Hepatocyte (in vitro differentiated cells): ENCODE measurements around the gene MT1G.

Experiments
- EZH2 ChIP-seq: fragments of 200-600 bp; sonication (generic); IDR thresholded peaks from 2 replicates; pipeline ENCODE4 v1.6.1; 2016; ENCODE audit warnings: antibody characterized with exemption, mild to moderate bottlenecking, borderline replicate concordance
- TF ChIP-seq, protein P1 (sequence below): fragments of 200-600 bp; sonication (generic); IDR thresholded peaks from 2 replicates; pipeline ENCODE4 v1.5.1; 2016; ENCODE audit warnings: antibody characterized with exemption, mild to moderate bottlenecking; ENCODE audit not compliant: poor library complexity

DNA sequence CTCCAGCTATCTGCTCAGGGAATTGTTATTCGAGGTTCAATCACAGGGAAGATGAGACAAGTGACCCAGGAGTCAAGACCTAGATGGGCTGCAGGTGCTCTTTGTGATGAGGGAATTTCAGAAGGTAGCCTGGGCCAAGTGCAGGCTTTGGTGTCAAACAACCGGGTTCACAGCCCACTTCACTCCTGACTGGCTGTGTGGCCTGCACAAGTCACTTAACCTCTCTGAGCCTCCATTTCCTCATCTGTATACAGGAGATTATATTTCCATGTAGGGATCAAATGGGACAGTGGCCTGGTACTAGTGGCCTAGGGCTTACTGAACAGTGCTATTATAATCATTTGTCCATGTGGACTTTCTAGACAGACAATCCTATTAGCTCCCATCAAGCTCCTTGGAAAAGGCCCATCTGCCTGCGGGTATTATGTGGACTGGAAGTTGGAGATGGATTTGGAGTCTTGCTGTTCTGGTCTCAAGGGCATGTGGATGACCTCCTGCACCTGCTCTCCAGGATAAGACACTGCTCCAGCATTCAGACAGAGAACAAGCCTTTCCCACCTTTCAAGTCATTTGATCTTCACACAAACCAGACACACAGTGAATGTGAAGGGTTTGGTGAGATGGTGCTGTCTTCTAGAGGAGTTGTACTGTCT is 11.3 kb upstream of the MT1G start:
- TF ChIP-seq, protein P1, sequence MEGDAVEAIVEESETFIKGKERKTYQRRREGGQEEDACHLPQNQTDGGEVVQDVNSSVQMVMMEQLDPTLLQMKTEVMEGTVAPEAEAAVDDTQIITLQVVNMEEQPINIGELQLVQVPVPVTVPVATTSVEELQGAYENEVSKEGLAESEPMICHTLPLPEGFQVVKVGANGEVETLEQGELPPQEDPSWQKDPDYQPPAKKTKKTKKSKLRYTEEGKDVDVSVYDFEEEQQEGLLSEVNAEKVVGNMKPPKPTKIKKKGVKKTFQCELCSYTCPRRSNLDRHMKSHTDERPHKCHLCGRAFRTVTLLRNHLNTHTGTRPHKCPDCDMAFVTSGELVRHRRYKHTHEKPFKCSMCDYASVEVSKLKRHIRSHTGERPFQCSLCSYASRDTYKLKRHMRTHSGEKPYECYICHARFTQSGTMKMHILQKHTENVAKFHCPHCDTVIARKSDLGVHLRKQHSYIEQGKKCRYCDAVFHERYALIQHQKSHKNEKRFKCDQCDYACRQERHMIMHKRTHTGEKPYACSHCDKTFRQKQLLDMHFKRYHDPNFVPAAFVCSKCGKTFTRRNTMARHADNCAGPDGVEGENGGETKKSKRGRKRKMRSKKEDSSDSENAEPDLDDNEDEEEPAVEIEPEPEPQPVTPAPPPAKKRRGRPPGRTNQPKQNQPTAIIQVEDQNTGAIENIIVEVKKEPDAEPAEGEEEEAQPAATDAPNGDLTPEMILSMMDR, result no peak
- no peak for TF ChIP-seq EZH2
